Stimulated activated CD4-positive, alpha-beta T cell treated with anti-CD3 and anti-CD28 coated beads, Interleukin-12 subunit alpha, Interleukin-12 subunit beta, amount 100 ng/mL, for 24 hours (primary cell): Measurements from ENCODE around the gene QSER1.
"Not testable (repeated sequence)": the region's sequence is repeated elsewhere in the genome, so short reads cannot be mapped to it uniquely, and the experiment has no call there.

Experiments used
- DNase-seq, 2 experiments: peaks; one replicate each; pipeline ENCODE4 v3.0.0-alpha.2; 2020; ENCODE audit warnings: low read depth in 2 of 2

QSER1 gene

DNA sequence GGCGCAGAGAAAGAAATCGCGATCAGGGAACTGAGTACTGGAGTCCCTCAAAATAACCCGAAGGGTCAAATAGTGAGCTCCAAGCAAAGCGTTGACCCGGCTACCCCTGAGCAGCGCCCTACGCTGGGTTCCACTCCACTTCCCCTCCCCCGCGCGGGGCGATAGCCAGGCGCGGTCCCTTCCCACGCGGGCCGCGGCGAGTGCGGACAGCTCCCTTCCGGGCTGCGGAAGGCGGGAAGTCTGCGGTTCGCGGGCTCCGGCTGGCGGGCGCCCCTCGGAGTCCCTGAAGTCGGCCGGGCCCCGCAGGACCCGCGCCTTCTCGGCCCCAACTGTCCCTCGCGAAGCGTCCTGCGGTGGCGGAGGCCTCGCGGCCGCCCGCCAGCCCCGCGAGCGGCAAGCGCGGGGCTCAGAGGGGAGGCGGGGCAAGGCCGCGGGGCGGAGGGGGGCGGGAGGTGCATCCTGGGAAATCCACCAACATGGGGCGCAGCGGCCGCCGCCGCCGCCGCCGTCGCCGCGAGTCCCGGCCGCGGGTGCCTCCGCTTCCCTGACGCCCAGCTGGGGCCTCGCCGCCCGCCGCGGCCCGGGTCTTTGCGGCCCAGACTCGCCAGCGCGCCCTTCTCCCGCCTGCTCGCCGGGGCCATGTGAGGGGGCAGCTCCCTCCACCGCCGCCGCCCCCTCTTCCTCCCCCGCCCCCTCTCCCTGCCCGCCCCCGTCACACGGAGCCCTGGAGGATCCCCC is at the start of gene QSER1:
TSS of gene QSER1 (plus strand) at position 457 of the 738 bp plus-strand sequence. CDS start 315 bp downstream, outside the sequence.
- peak; percentile 44 to 64 for DNase-seq

GRCh38 chr11:32843544-32843943 is 49.1 kb upstream of the QSER1 start:
- no peak for DNase-seq

GRCh38 chr11:32847511-32847910 is 45.1 kb upstream of the QSER1 start:
- DNase-seq = no peak

- no peak for DNase-seq
Observed at GRCh38 chr11:32849761-32850160, 42.9 kb upstream of the QSER1 start.

DNA sequence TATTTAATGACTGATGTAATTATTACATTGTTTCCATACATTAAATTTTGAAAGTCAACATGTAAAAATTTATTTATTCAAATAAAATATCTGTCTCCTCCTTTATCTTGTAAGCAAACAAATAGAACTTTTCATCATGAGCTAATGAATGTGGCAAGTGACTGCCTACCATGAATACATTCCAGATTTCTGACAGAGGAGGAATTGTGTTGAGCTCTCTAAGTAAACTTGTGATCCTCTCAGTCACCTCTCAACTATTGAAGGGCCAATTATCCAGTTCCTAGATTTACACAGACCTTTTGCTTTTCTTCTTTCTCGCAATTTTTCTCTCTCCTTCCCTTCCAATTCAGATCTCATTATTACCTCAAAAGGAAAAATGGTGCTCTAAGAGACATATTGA is 41.4 kb upstream of the QSER1 start:
- DNase-seq = no peak

DNA sequence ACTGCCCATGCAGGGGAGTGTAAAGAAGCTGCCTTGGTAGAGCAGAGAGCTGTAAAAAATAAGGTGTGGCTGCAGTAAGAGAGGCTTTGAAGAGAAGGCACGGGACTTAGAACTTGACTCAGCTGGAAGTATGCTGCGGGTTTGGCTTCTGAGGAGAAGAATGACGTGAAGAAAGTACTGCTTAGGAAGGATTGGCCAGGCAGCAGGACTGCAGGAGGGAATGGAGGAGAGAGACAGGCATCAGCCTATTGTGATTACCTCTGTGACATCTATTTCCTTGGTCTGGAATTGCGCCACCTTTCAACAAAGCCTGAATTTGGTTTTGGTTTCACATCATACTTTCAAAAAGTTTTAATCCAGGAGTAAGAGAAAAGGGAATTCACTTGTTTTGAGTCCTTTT is 40.4 kb upstream of the QSER1 start:
- DNase-seq = no peak

DNA sequence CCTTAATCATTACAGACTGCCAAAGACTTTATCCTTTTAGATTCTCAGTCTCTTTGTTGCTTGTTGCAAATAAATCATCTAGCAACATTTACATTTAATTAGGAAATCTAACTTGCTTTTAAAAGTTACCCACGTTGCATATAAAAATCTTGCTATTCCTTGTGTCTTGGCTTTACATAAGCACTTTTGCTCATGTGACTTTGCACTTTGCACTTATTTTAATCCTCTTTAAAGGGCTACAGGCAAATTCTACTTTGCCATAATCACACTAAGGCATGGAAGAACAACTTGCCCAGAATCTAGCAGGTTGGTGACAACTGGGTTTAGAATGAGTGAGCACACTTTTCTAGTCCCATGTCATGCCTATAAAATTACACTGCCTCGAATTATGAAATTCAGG is 37.0 kb upstream of the QSER1 start:
- no peak for DNase-seq

GRCh38 chr11:32858731-32859130 is 33.9 kb upstream of the QSER1 start:
- no peak for DNase-seq

- no peak for DNase-seq
Observed at GRCh38 chr11:32861850-32862577, 30.6 kb upstream of the QSER1 start.

DNA sequence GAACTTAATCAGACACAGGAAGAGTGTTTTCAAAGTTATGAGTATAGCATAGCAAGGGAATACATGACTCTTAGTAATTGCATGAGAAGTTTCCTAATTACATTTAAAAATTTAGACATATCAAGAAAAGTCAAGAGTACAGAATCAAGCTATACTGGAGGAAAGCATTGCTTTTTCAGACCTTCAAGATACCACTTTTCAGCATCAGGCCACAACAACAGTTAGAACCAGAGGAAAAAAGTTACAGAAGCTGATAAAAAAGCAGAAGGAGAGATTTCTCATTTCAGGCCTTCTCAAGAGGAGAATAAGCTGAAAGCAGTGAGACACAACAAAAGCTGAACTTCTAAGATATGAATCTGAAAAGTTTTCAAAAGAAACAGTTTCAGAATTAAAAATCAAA is 28.1 kb upstream of the QSER1 start:
- DNase-seq = no peak

GRCh38 chr11:32868752-32869151 is 23.9 kb upstream of the QSER1 start:
- not testable (repeated sequence) for DNase-seq

DNA sequence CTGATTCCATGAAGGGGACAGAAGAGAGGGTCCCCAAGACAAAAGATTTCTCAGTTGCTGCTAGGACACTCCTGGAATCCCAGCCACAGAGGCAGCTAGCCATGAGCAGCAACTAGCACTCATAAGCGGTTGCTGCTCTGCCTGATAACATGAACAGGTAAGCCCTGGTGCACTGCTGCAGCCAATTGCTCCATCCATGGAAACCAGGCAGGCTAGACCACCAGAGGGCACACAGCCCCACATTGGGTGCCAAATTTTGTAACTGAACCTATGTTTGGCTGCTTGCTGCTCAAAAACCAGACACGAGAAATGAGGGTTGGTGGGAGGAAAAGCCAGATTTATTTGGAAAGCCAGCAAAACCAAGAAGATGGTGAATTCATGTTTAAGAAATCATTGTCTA is 21.9 kb upstream of the QSER1 start:
- peak in 1 of 2 experiments; percentile 10 for DNase-seq

- no peak for DNase-seq
Observed at GRCh38 chr11:32874132-32874531, 18.5 kb upstream of the QSER1 start.

DNA sequence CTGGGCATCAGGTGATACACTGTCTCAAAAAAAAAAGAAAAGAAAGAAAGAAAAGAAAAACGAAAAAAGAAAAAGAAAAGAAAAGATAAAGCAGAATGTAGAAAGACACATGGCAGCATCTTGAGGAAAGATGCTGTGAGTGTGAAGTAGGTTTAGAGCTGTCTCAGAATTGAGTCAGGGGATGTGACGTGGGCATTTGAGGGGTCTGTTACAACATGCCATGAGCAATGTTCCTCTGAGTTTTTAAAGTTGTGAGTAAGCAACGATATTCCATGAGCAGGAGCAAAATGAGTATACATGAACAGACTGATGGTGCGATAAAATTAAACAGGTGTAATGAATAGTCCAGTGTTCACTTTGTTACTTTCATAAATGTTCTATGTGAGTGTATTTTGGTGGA is 11.3 kb upstream of the QSER1 start:
- no peak for DNase-seq

GRCh38 chr11:32883421-32883820 is 9.2 kb upstream of the QSER1 start:
- DNase-seq = no peak

DNA sequence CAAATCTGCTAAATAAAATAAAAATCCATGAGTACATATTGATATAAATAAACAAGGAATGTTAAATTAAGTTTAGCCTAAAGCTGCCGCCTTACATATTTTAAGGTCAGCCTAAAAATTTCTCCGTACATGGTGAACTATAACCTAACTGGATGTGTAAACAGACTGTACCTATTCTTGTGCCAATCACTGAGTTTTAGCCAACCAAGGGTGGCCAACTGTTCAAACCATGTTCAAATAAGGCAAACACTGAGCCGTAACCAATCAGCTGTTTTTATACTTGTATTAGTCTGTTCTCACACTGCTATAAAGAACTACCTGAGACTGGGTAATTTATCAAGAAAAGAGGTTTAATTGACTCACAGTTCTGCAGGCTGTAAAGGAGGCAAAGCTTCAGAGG is 8.6 kb upstream of the QSER1 start:
- DNase-seq = no peak

- DNase-seq = no peak
Observed at GRCh38 chr11:32884770-32885384, 7.7 kb upstream of the QSER1 start.

GRCh38 chr11:32885556-32885955 is 7.1 kb upstream of the QSER1 start:
- no peak for DNase-seq

DNA sequence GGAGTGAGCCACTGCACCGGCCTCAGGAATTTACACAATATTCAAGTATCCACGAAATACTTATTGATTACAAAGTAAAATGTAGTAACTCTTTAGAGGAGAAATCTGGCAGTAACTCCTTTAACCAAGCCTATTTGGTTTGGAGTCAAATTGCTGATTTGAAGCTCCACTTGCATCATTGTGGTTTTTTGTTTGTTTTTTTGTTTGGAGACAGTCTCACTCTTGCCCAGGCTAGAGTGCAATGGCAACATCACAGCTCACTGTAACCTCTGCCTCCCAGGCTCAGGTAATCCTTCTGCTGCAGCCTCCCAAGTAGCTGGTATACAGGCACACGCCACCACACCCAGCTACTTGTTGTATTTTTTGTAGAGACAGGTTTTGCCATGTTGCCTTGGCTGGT is 6.4 kb upstream of the QSER1 start:
- no peak for DNase-seq

DNA sequence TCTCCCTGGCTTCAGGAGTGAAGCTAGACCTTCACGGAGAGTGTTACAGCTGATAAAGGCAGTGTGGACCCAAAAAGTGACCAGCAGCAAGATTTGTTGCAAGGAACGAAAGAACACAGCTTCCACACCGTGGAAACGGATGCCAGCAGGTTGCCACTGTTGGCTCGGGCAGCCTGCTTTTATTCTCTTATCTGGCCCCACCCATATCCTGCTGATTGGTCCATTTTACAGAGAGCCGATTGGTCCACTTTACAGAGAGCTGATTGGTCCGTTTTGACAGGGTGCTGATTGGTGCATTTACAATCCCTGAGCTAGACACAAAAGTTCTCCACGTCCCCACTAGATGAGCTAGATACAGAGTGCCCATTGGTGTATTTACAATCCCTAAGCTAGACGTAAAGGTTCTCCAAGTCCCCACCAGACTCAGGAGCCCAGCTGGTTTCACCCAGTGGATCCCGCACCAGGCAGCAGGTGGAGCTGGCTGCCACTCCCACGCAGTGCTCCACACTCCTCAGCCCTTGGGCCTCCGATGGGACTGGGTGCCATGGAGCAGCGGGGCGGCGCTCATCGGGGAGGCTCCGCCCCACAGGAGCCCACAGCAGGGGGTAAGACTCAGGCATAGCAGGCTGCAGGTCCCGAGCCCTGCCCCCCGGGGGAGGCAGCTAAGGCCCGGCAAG is 4.8 kb upstream of the QSER1 start:
- DNase-seq = not testable (repeated sequence)

DNA sequence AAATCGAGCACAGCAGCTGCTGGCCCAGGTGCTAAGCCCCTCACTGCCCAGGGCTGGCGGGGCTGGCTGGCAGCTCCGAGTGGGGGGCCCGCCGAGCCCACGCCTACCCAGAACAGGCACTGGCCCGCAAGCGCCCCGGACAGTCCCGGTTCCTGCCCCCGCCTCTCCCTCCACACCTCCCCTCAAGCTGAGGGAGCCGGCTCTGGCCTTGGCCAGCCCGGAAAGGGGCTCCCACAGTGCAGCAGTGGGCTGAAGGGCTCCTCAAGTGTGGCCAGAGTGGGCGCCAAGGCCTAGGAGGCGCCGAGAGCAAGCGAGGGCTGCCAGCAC is 4.3 kb upstream of the QSER1 start:
- DNase-seq = not testable (repeated sequence)

- DNase-seq = no peak
Observed at GRCh38 chr11:32888805-32889204, 3.8 kb upstream of the QSER1 start.
